ENCODE results near the gene PKIG. TPM values are rescaled to one million over a fixed set of nuclear protein-coding genes. Genes with fewer than 3 reads are reported as not detected.

The PKIG gene
- total RNA-seq, 1 donor from 2014 or later, result 29.3 TPM

- H3K27me3 Mint-ChIP-seq (ENCODE audit: low read depth), result no peaks in the 10 kb centered on the region
- peak overlapping the region; percentile 29 for H3K27ac Mint-ChIP-seq (ENCODE audit: unreplicated experiment)
- TF ChIP-seq, protein P1, sequence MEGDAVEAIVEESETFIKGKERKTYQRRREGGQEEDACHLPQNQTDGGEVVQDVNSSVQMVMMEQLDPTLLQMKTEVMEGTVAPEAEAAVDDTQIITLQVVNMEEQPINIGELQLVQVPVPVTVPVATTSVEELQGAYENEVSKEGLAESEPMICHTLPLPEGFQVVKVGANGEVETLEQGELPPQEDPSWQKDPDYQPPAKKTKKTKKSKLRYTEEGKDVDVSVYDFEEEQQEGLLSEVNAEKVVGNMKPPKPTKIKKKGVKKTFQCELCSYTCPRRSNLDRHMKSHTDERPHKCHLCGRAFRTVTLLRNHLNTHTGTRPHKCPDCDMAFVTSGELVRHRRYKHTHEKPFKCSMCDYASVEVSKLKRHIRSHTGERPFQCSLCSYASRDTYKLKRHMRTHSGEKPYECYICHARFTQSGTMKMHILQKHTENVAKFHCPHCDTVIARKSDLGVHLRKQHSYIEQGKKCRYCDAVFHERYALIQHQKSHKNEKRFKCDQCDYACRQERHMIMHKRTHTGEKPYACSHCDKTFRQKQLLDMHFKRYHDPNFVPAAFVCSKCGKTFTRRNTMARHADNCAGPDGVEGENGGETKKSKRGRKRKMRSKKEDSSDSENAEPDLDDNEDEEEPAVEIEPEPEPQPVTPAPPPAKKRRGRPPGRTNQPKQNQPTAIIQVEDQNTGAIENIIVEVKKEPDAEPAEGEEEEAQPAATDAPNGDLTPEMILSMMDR (IDR thresholded peaks at IDR 0.05), result no peak
- no peak overlapping the region for H3K4me3 Mint-ChIP-seq (ENCODE audit: unreplicated experiment)
- peaks cover 2% of the 10 kb centered on the region for H3K36me3 Mint-ChIP-seq (ENCODE audit: low read depth)
- H3K9me3 Mint-ChIP-seq (ENCODE audit: low read depth), result no peaks in the 10 kb centered on the region
- no peak for DNase-seq (ENCODE audit: low spot score)
- no peaks in the 10 kb centered on the region for H3K4me1 Mint-ChIP-seq (ENCODE audit: low read depth)
These were observed 50.9 kb downstream of the PKIG start for GRCh38 chr20:44633187-44633810.

- no peak overlapping the region for H3K27ac Mint-ChIP-seq (ENCODE audit: unreplicated experiment)
- H3K9me3 Mint-ChIP-seq (ENCODE audit: low read depth), result no peaks in the 10 kb centered on the region
- no peaks in the 10 kb centered on the region for H3K27me3 Mint-ChIP-seq (ENCODE audit: low read depth)
- H3K36me3 Mint-ChIP-seq (ENCODE audit: low read depth), result peaks cover 2% of the 10 kb centered on the region
- no peak overlapping the region for H3K4me3 Mint-ChIP-seq (ENCODE audit: unreplicated experiment)
- no peaks in the 10 kb centered on the region for H3K4me1 Mint-ChIP-seq (ENCODE audit: low read depth)
- no peak for DNase-seq (ENCODE audit: low spot score)
- TF ChIP-seq, protein P1 (IDR thresholded peaks at IDR 0.05), result no peak
These were observed 51.7 kb downstream of the PKIG start for GRCh38 chr20:44633872-44634600.

- TF ChIP-seq, protein P1 (IDR thresholded peaks at IDR 0.05), result no peak
- no peaks in the 10 kb centered on the region for H3K27me3 Mint-ChIP-seq (ENCODE audit: low read depth)
- no peak for DNase-seq (ENCODE audit: low spot score)
- H3K4me3 Mint-ChIP-seq (ENCODE audit: unreplicated experiment), result no peak overlapping the region
- H3K9me3 Mint-ChIP-seq (ENCODE audit: low read depth), result peaks cover 3% of the 10 kb centered on the region
- H3K36me3 Mint-ChIP-seq (ENCODE audit: low read depth), result peaks cover 3% of the 10 kb centered on the region
- no peak overlapping the region for H3K27ac Mint-ChIP-seq (ENCODE audit: unreplicated experiment)
- no peaks in the 10 kb centered on the region for H3K4me1 Mint-ChIP-seq (ENCODE audit: low read depth)
These were observed 53.5 kb downstream of the PKIG start for GRCh38 chr20:44635877-44636276.

DNA sequence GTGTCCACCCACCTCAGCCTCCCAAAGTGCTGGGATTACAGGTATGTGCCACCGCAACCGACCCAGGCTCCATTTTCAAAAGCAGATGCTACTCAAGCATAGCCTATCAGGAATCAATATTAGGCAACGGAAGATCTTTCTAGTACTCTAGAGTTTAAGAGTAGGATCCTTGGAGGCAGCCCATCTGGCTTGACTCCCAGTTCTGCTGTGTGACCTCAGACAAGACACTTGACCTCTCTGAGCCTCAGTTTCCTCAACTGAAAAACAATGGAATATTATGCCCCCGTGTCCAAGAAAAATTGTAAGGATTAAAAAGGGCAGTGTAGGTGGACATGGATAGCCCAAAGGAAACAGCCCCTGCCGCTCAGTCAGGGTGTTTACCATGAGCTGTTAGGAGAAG is 54.7 kb downstream of the PKIG start:
- H3K27ac Mint-ChIP-seq (ENCODE audit: unreplicated experiment), result no peak overlapping the region
- H3K4me1 Mint-ChIP-seq (ENCODE audit: low read depth), result peaks cover 6% of the 10 kb centered on the region
- H3K9me3 Mint-ChIP-seq (ENCODE audit: low read depth), result peaks cover 3% of the 10 kb centered on the region
- peaks cover 3% of the 10 kb centered on the region for H3K36me3 Mint-ChIP-seq (ENCODE audit: low read depth)
- no peak overlapping the region for H3K4me3 Mint-ChIP-seq (ENCODE audit: unreplicated experiment)
- TF ChIP-seq, protein P1 (IDR thresholded peaks at IDR 0.05), result no peak
- no peaks in the 10 kb centered on the region for H3K27me3 Mint-ChIP-seq (ENCODE audit: low read depth)
- no peak for DNase-seq (ENCODE audit: low spot score)

- peaks cover 3% of the 10 kb centered on the region for H3K36me3 Mint-ChIP-seq (ENCODE audit: low read depth)
- H3K4me3 Mint-ChIP-seq (ENCODE audit: unreplicated experiment), result no peak overlapping the region
- peaks cover 3% of the 10 kb centered on the region for H3K9me3 Mint-ChIP-seq (ENCODE audit: low read depth)
- TF ChIP-seq, protein P1 (IDR thresholded peaks at IDR 0.05), result no peak
- H3K4me1 Mint-ChIP-seq (ENCODE audit: low read depth), result peaks cover 13% of the 10 kb centered on the region
- no peak overlapping the region for H3K27ac Mint-ChIP-seq (ENCODE audit: unreplicated experiment)
- no peak for DNase-seq (ENCODE audit: low spot score)
- no peaks in the 10 kb centered on the region for H3K27me3 Mint-ChIP-seq (ENCODE audit: low read depth)
These were observed 55.4 kb downstream of the PKIG start for GRCh38 chr20:44637522-44638372.

Data from chondrocyte (in vitro differentiated cells).